MCF 10A (cell line): Measurements from ENCODE around the gene PCDHGB3. TPM values are rescaled to one million over a fixed set of nuclear protein-coding genes. Genes with fewer than 3 reads are reported as not detected.

ENCODE experiments used
- BruUV-seq: library from RNA; stranded (reverse); fragments of 400-500 nt; replicated peaks from 2 replicates; lab custom pipeline; 2021; lab: Mats Ljungman, UMichigan
- CTCF ChIA-PET: fragments of 300-600 bp; sonication (Branson Sonifier 250); formaldehyde crosslinking; extraction: SDS; loops from one replicate; lab custom pipeline; 2021; ENCODE audit warnings: antibody characterized with exemption, inconsistent platforms; lab: Yijun Ruan, JAX
- POLR2A ChIA-PET: fragments of 300-600, 350-650 bp; sonication (Branson Sonifier 250); formaldehyde crosslinking; extraction: SDS; loops from one replicate; lab custom pipeline; 2020; ENCODE audit warnings: antibody characterized with exemption, inconsistent platforms; lab: Yijun Ruan, JAX
- DNase-seq: peaks from one replicate; pipeline ENCODE4 v3.0.0-alpha.2; 2018; ENCODE audit not compliant: unreplicated experiment
- H3K27ac Mint-ChIP-seq: one replicate; pipeline ENCODE4 v1.8.0; 2022; ENCODE audit warnings: mild to moderate bottlenecking, low read depth, mixed read lengths; ENCODE audit not compliant: unreplicated experiment
- H3K27me3 Mint-ChIP-seq: one replicate; pipeline ENCODE4 v1.8.0; 2022; ENCODE audit warnings: mixed read lengths; ENCODE audit not compliant: insufficient read depth, unreplicated experiment
- H3K36me3 Mint-ChIP-seq: one replicate; pipeline ENCODE4 v1.8.0; 2022; ENCODE audit warnings: mild to moderate bottlenecking, moderate library complexity, mixed read lengths; ENCODE audit not compliant: insufficient read depth, unreplicated experiment
- H3K4me1 Mint-ChIP-seq: one replicate; pipeline ENCODE4 v1.8.0; 2022; ENCODE audit warnings: mixed read lengths; ENCODE audit not compliant: insufficient read depth, unreplicated experiment
- H3K4me3 Mint-ChIP-seq: one replicate; pipeline ENCODE4 v1.8.0; 2022; ENCODE audit warnings: mild to moderate bottlenecking, moderate library complexity, mixed read lengths; ENCODE audit not compliant: unreplicated experiment
- H3K9me3 Mint-ChIP-seq: one replicate; pipeline ENCODE4 v1.8.0; 2022; ENCODE audit warnings: mixed read lengths; ENCODE audit not compliant: unreplicated experiment
- intact Hi-C: fragments of 100-400 bp; cut with micrococcal nuclease; formaldehyde crosslinking; loops from 2 replicates; pipeline ENCODE4 v1.14.1; 2022
- total RNA-seq: library from RNA; stranded (reverse); gene quantifications from 2 replicates; pipeline ENCODE4 v1.2.3, GENCODE V29; 2022
- TF ChIP-seq, protein P1 (sequence below): fragments of 200-600 bp; IDR thresholded peaks from one replicate; pipeline ENCODE4 v1.8.0; 2022; ENCODE audit warnings: antibody characterized with exemption, mild to moderate bottlenecking; ENCODE audit not compliant: unreplicated experiment

The PCDHGB3 gene
- total RNA-seq, 1 experiment from 2014 or later: 0.33 TPM

DNA sequence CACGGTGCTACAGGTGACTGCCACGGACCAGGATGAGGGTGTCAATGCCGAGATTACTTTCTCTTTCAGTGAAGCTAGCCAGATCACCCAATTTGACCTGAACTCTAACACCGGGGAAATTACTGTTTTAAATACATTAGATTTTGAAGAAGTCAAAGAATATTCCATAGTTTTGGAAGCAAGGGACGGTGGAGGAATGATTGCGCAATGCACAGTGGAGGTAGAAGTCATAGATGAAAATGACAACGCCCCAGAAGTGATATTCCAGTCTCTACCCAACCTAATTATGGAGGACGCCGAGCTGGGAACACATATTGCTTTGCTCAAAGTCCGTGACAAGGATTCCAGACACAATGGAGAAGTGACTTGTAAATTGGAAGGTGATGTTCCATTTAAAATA is 18.6 kb downstream of the PCDHGB3 start:
- H3K27me3 Mint-ChIP-seq: no peaks in the 10 kb centered on the region
- ChIA-PET POLR2A (no interaction called here), CTCF (interaction anchor here (1.0 to 3.3 kb wide), 3 partner anchors 24 to 136 kb away, joined by 3 to 16 read pairs (median 8); partner anchors contain the start of genes PCDHGA10 and TAF7)
- no peak overlapping the region for H3K4me3 Mint-ChIP-seq
- TF ChIP-seq, protein P1, sequence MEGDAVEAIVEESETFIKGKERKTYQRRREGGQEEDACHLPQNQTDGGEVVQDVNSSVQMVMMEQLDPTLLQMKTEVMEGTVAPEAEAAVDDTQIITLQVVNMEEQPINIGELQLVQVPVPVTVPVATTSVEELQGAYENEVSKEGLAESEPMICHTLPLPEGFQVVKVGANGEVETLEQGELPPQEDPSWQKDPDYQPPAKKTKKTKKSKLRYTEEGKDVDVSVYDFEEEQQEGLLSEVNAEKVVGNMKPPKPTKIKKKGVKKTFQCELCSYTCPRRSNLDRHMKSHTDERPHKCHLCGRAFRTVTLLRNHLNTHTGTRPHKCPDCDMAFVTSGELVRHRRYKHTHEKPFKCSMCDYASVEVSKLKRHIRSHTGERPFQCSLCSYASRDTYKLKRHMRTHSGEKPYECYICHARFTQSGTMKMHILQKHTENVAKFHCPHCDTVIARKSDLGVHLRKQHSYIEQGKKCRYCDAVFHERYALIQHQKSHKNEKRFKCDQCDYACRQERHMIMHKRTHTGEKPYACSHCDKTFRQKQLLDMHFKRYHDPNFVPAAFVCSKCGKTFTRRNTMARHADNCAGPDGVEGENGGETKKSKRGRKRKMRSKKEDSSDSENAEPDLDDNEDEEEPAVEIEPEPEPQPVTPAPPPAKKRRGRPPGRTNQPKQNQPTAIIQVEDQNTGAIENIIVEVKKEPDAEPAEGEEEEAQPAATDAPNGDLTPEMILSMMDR: no peak
- intact Hi-C loops: no loop called here
- H3K9me3 Mint-ChIP-seq: peaks cover 21% of the 10 kb centered on the region
- BruUV-seq: no TSS peak
- H3K4me1 Mint-ChIP-seq: no peaks in the 10 kb centered on the region
- H3K36me3 Mint-ChIP-seq: no peaks in the 10 kb centered on the region
- H3K27ac Mint-ChIP-seq: no peak overlapping the region
- no peak for DNase-seq

DNA sequence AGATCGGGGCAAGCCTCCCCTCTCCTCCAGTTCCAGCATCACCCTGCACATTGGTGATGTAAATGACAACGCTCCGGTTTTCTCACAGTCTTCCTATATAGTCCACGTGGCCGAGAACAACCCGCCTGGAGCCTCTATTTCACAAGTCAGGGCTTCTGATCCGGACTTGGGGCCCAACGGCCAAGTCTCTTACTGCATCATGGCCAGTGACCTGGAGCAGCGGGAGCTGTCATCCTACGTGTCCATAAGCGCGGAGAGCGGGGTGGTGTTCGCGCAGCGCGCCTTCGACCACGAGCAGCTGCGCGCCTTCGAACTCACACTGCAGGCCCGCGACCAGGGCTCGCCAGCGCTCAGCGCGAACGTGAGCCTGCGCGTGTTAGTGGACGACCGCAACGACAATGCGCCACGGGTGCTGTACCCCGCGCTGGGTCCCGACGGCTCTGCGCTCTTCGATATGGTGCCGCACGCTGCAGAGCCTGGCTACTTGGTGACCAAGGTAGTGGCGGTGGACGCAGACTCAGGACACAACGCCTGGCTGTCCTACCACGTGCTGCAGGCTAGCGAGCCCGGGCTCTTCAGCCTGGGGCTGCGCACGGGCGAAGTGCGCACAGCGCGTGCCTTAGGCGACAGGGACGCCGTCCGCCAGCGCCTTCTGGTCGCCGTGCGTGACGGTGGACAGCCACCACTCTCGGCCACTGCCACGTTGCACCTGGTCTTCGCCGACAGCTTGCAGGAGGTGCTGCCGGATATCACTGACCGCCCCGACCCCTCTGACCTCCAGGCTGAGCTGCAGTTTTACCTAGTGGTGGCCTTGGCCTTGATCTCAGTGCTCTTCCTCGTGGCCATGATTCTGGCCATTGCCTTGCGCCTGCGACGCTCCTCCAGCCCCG is 19.4 kb downstream of the PCDHGB3 start:
- intact Hi-C loops: no loop called here
- CTCF ChIA-PET: interaction anchor here (1.1 to 3.3 kb wide), 5 partner anchors 23 to 189 kb away, joined by 3 to 16 read pairs (median 8); partner anchors contain the start of genes PCDHB14, PCDHGA1, PCDHGA10 and TAF7

DNA sequence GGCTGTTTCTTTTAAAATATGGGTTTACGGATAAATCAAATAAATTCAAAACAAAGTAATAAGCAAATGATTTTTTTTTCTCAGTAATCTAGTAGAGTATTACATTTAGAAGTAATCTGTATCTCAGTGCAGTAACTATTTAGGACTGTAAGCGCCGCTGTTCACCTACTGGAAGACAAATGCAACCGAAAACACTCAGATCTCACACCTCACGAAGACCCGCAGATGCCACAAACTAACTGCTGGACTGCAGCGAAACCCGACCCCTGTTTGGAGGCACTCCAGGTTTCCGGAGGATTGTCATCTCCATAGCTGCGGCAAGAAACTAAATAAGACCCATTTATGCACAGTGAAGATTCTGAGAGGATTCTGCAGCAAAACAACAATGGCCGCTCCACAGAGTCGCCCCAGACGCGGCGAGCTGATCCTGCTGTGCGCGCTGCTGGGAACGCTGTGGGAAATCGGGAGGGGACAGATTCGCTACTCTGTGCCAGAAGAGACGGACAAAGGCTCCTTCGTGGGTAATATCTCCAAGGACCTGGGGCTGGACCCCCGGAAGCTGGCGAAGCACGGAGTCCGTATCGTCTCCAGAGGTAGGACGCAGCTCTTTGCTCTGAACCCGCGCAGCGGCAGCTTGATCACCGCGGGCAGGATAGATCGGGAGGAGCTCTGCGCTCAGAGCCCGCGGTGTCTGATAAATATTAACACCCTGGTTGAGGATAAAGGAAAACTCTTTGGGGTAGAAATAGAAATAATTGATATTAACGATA is 22.6 kb downstream of the PCDHGB3 start, which contains the start of gene PCDHGA8:
Gene PCDHGA8, plus strand, starts transcription at position 205 of the 770 bp plus-strand sequence. Its CDS starts 181 bp downstream, at position 386.
- Mint-ChIP-seq H3K27me3 (no peaks in the 10 kb centered on the region), H3K9me3 (peaks cover 35% of the 10 kb centered on the region), H3K4me1 (no peaks in the 10 kb centered on the region), H3K4me3 (no peak within 1 kb of the TSS), H3K36me3 (no peaks in the 10 kb centered on the region), H3K27ac (no peak within 1 kb of the TSS)
- no TSS peak for BruUV-seq
- CTCF ChIA-PET: interaction anchor here (0.6 to 2.5 kb wide), 7 partner anchors 10 to 172 kb away, joined by 3 to 14 read pairs (median 3); partner anchors contain the start of genes PCDHGA5 and PCDHGA7
- TF ChIP-seq, protein P1: no peak
- peak; percentile 23 for DNase-seq
- POLR2A ChIA-PET: no interaction called here
- intact Hi-C loops: no loop called here

More for the DNA sequence above, 19.4 kb downstream of the PCDHGB3 start:
- H3K4me1 Mint-ChIP-seq: no peaks in the 10 kb centered on the region
- H3K9me3 Mint-ChIP-seq: peaks cover 29% of the 10 kb centered on the region
- TF ChIP-seq, protein P1: no peak
- H3K27me3 Mint-ChIP-seq: no peaks in the 10 kb centered on the region
- POLR2A ChIA-PET: no interaction called here
- no peaks in the 10 kb centered on the region for H3K36me3 Mint-ChIP-seq
- H3K27ac Mint-ChIP-seq: no peak overlapping the region
- no peak for DNase-seq
- BruUV-seq: no TSS peak
- H3K4me3 Mint-ChIP-seq: no peak overlapping the region
